DMS153 (cell line): ENCODE data around the gene SAMD11.

Experiments
- DNase-seq: peaks from one replicate; lab custom pipeline; 2025; lab: John Stamatoyannopoulos, UW

The SAMD11 gene

DNA sequence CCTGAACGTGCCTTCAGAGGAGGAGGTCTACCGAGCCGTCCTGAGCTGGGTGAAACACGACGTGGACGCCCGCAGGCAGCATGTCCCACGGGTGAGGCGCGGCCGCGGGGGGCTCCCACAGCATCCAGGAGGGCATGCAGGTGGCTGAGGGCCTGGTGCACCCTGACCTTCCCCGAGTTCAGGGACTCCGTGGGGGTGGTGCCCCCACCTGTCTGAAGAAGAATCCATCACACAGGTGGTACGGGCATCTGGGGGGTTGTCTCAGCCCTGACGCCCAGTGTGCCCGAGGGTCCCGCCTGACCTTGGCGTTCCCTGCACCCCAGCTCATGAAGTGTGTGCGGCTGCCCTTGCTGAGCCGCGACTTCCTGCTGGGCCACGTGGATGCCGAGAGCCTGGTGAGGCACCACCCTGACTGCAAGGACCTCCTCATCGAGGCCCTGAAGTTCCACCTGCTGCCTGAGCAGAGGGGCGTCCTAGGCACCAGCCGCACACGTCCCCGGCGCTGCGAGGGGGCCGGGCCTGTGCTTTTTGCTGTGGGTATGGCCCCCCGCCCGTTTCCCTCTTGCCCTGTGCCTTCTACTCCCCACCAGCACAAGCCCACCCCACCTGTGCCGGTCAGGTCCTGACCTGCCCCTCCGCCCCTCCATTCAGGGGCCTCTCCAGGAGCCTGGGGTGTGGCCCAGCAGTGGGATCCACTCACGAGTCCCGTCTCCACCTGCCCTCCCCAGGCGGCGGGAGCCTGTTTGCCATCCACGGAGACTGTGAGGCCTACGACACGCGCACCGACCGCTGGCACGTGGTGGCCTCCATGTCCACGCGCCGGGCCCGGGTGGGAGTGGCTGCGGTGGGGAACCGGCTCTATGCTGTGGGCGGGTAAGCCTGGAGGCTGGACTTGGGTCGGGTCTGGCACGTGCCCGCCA, 38.9 kb downstream of the SAMD11 start:
- DNase-seq = no peak

DNA sequence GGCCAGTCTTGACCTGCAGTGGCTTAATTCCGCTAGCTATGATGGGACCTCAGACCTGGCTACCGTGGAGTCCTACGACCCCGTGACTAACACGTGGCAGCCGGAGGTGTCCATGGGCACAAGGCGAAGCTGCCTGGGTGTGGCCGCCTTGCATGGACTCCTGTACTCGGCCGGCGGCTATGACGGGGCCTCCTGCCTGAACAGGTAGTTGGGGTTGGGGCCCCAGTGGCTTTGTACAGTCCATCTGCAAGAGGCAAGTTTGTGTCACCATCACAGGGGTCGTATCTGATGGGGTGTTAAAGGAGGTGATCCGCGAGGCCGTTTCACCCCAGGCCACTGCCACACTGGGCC, 39.6 kb downstream of the SAMD11 start:
- no peak for DNase-seq

DNA sequence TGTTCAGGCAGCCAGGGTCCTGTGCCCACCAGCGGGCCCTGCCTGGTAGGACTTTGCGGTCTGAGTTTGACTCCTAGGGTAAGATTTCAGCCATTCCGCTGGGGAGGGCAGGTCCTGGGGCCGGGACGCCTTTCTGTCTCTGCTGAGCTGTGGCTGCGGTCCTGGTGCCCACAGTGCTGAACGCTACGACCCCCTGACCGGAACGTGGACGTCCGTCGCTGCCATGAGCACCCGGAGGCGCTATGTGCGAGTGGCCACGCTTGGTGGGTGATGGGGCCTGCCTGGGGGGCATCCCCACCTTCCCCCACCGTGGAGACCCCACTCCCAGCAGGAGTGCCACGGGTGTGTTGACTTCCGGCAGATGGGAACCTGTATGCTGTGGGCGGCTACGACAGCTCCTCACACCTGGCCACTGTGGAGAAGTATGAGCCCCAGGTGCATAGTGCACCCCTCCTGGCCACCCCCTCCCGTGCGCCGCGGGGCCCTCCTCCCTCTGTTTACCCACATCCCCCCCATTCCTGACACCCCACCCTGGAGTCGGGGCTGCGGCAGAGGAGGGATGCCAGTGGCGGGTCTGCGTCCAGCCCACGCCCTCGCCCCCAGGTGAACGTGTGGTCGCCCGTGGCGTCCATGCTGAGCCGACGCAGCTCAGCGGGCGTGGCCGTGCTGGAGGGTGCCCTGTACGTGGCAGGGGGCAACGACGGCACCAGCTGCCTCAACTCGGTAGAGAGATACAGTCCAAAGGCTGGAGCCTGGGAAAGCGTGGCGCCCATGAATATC, 40.2 kb downstream of the SAMD11 start:
- DNase-seq = no peak

DNA sequence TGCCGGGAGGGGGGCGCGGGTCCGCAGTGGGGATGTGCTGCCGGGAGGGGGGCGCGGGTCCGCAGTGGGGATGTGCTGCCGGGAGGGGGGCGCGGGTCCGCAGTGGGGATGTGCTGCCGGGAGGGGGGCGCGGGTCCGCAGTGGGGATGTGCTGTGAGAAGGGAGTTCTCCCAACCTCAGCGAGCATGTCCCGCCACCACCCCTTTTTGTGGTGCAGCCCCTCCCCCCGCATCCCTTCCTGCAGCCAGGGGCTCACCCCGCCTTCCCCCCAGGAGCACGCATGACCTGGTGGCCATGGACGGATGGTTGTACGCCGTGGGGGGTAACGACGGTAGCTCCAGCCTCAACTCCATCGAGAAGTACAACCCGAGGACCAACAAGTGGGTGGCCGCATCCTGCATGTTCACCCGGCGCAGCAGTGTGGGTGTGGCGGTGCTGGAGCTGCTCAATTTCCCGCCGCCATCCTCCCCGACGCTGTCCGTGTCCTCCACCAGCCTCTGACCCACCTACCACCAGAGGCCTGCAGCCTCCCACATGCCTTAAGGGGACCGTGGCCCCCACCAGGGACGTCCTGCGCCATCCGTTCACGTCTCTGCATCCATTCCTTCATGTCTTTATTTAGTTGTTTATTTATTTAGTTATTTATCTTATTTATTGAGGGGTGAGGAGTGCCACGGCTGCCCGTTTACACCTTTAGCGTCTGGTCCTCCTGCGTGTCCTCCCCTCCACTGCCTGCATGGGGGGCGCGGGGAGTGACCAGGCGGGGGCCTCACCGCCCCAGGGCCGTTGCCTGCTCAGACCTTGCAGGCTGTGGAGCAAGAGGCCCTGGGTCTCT, 41.2 kb downstream of the SAMD11 start:
- DNase-seq = no peak

DNA sequence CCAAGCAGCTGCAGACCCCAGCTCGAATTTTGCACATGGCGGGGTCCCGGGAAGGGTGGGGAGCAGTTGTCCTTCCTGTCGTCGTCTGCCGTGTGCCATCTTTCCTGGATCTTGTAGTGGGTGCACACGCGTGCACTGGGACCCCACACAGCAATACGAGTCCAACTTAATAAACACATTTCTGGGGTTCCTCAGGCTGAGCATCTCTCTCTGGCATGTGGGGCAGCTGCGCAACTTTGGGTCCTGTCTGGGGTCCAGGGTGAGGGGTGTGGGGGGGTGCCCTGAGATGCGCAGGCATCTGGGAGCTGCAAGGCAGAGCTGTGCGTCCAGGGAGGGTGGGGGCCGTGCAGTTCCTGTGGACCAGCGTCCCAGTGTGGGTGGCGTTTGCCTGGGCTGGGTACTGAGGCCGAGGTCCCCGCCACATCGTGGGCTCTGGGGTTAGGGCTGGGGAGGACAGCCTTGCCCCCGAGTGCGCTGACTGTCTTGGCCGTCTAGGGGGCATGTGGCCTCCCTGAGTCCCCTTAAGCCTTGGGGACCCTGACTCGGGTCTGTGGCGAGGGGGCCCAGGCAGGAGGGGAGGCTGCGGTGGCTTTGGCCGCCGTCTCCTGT, 41.9 kb downstream of the SAMD11 start:
- DNase-seq = no peak

DNA sequence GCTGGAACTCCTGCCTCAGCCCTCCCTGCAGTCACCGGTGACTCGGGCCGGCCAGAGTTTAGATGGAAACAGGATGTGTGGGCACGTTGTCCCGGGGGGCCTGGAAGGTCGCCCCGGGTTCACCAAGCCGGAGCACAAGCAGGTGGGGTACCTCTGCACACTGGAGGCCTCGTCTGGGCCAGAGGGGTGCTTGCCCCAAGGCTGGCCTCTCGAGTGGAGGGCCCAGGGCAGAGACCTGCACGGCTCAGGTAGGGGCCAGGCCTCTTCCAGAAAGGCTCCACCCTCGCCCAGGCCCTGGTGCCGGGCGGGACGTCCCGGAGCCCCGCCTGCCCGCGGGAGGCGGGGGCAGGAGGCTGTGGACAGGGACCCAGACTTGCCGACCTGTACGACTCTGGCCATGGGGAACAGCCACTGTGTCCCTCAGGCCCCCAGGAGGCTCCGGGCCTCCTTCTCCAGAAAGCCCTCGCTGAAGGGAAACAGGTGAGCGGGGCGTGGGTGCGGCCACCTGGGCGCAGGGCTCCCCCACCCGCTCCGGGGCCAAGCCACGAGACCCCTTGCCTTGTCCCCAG, 42.5 kb downstream of the SAMD11 start, which contains the start of gene PLEKHN1:
PLEKHN1 (plus strand) TSS at position 348 of the 569 bp plus-strand sequence; CDS start at position 398, 50 bp downstream.
- no peak for DNase-seq

DNA sequence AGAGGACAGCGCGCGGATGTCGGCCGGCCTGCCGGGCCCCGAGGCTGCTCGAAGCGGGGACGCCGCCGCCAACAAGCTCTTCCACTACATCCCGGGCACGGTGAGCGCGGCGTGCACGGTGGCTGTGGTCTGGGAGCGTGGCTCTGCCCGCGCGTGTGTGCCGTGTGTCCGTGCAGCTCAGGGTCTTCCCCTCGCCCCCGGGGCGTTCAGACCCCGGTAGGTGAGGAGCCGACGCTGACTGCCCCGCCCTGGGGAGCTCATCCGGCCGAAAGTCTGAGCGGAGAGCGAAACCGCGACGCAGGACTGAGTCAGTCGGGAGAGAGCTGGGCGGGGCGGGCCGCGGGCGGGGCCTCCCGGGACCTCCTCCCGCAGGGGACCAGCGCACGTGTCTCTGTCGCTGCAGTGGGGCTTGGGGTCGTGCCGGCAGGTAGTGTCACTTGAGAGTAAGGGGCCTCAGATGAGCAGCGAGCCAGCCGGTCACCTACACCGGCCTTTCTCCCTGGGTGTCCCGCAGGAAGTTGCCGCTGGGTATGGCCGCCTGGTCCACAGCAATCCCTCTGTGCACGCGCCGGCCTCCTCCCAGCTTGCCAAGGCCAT, 43.1 kb downstream of the SAMD11 start:
- DNase-seq = no peak

DNA sequence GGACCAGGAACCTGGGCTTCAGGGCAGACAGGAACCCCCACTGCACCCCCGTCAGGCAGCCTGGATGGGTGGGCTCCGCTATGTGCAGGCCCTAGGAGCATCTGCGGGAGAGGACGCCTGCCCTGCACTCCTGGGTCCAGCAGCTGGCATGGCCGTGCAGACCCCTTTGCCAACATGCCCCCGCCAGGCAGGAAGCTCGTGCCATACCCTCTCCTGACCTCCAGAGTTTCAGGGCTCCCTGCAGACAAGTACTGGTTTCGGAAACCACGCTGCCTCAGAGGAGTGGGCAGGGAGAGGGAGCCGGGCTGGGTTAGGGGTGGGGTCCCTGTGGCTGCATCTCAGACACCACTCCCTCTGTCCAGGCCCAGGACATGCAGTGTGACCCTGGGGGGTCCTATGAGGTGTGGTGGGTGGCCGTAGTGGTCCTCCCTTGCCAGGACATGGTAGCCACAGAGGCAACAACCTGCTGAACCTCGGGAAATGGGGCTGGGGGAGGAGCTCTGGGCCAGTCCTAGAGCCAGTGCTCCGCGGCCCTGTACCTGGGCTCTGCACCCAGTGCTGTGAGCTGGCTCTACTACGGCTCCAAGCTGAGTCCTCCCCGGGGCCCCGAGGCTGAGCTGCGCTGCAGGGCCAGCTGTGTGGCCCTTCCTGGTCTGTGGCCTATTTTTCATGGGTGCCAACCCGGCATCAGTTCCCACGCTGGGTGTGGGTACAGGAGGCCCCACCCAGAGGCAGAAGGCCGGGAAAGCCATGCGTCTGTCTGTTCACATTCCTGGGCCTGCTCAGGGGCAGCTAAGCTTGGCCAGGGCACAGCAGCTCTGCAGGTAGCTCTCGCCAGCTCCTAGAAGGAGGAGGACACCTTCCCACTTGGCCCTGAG, 44.0 kb downstream of the SAMD11 start:
- no peak for DNase-seq

DNA sequence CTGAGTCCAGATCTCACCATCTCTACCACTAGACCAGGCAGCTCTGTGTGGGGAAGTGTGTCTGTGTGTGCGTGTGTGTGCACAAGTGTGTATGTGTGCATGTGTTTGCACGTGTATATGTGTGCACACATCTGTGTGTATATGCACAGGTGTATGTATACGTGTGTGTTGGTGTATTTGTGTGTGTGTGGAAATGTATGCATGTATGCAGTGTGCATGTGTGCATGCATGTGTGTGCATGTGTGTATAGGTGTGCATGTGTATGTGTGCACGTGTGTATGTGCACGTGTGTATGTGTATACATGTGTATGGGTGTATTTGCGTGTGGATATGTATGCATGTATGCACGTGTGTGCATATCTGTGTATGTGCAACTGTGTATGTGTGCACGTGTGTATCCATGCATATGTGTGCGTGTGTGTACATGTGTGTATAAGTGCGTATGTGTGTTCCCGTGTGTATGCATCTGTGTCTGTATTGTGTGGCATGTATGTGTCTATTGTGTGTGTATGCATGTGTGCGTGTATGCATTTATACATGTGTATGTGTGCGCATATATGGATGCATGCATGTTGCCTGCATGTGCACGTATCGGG, 45.6 kb downstream of the SAMD11 start:
- no peak for DNase-seq

DNA sequence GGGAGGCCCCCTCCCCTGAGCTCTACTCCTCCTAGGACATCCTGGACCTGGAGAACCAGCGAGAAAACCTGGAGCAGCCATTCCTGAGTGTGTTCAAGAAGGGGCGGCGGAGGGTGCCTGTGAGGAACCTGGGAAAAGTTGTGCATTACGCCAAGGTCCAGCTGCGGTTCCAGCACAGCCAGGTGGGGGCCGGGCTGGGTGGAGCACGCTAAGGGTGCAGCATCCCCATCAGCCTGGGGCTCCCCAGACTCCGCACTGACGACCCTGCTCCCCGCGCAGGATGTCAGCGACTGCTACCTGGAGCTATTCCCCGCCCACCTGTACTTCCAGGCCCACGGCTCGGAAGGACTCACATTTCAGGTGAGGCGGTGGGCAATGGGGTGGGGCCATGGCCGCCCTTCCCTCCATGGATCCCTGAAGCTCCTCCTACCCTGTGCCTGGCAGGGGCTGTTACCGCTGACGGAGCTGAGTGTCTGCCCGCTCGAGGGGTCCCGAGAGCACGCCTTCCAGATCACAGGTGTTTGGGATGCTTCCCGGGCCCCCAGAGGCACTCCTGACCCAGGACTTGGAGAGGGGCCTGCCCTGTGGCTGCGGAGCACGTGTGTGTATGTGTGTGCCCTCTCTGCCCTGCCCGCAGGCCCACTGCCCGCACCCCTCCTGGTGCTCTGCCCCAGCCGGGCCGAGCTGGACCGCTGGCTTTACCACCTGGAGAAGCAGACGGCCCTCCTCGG, 46.7 kb downstream of the SAMD11 start:
- DNase-seq = no peak

DNA sequence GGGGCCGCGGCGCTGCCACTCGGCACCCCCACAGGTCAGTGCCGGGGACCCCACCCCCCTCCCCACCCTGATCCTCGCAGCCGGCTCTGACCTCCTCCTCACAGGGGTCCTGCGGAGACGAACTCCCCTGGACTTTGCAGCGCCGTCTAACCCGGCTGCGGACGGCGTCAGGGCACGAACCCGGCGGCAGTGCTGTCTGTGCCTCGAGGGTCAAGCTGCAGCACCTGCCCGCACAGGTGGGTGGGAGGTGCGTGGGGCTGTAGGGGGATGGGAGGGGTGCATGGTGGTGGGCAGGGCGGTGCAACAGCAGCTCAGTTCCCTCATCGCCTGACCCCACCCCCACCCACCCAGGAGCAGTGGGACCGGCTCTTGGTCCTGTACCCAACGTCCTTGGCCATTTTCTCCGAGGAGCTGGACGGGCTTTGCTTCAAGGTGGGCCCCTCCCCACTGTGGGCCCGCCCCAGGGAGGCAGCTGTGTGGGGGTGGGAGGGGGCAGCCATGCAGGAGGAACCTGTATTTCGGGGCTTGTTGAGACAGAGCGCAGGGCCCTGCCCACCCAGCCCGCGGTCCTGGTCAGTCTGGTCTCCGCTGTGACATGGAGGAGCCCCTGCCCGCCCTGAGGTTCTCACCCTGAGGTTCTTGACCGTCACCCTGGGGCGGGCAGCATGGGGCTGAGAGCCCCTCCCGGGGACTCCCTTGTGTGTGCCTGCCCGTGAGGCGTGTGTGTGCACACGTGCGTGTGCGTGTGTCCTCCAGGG, 47.4 kb downstream of the SAMD11 start:
- DNase-seq = no peak

DNA sequence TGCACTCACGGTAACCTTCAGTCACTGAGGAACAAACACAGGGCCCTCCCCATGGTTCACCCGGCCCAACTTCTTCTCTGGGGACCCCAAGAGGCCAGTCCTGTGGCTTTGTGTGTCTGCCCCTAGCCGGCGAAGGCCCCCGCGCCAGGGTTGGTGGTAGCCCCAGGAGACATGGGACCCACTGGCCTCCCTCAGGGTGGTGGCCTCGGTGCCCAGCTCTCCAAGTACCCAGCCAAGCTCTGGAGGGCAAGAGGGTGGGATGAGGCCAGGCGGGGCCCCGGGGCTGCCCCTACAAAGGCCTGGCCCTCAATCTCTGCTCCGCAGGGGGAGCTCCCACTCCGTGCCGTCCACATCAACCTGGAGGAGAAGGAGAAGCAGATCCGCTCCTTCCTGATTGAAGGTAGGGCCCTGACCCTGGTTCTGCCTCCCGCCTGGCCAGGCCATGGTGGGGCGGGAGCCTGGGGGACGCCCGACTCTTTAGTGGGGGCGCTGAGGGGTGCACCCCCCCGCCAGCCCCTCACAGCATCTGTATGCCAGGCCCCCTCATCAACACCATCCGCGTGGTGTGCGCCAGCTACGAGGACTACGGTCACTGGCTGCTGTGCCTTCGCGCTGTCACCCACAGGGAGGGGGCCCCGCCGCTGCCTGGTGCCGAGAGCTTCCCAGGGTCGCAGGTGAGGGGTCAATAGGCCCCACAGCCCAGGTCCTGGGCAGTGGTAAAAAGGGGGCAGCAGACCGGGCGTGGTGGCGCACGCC, 48.2 kb downstream of the SAMD11 start:
- DNase-seq = no peak

DNA sequence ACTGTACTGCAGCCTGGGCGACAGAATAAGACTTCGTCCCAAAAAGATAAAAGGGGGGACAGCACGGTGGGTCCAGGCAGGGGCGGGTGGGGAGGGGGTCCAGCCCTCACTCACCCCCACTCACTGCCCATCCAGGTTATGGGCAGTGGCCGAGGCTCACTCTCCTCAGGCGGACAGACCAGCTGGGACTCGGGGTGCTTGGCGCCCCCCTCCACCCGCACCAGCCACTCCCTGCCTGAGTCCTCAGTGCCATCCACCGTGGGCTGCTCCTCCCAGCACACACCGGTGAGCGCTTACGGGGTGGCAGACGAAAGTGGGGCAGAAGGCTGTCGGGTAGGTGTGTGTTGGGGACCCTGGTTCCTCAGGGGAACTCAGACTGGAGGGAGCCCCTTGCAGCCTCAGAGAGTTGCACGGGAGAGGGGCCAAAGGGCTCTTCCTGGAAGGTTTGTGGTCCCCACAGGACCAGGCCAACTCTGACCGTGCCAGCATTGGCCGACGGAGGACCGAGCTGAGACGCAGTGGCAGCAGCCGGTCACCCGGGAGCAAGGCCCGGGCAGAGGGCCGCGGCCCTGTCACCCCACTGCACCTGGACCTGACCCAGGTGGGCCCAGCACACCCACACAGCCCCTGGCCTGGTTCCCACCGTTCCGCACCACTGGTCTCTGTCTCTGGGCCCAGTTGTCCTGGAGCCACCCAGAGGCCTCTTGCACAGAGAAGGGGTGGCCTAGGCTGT, 49.2 kb downstream of the SAMD11 start:
- no peak for DNase-seq

DNA sequence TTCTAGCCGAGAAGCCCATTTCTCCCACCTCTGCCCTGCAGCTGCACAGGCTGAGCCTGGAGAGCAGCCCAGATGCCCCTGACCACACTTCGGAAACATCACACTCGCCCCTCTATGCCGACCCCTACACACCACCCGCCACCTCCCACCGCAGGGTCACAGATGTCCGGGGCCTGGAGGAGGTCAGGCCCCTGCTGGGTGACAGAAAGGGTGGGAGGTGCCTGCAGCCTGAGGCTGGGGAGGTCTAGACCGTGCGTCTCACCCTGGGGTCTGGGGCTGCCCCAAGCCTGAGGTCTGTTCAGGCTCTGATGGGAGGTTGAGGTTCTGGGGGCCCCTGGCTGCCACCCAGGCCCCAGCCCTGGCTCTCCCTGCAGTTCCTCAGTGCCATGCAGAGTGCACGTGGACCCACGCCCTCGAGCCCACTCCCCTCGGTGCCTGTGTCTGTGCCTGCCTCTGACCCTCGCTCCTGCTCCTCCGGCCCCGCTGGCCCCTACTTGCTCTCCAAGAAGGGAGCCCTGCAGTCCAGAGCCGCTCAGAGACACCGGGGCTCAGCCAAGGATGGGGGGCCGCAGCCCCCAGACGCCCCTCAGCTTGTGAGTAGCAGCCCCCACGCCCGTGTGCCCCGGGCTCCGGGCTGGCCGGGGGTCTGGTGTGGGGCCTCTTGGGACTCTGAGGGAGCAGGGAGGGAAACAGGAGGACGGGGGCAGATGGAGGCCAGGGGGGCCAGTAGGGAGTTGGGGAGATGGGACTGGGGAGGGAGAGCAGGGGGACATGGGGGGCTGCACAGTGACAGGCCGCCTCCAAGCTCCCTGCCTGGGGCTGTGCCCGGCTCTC, 50.0 kb downstream of the SAMD11 start:
- no peak for DNase-seq

DNA sequence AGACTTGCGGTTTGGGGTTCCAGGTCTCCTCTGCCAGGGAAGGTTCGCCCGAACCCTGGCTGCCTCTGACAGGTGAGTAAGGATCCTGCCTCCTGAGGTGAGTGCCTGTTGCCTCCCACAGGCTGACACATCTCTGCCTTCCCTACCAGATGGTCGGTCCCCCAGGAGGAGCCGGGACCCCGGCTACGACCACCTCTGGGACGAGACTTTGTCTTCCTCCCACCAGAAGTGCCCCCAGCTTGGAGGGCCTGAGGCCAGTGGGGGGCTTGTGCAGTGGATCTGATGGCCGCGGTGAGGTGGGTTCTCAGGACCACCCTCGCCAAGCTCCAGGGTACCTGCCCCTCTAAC, 50.5 kb downstream of the SAMD11 start:
- no peak for DNase-seq
